Activated CD4-positive, alpha-beta T cell treated with anti-CD3 and anti-CD28 coated beads, Interleukin-2, amount 50 U/mL, for 24 hours (primary cell): ENCODE results near the gene DCDC1.

ENCODE experiments used
- DNase-seq, 2 donors: peaks; one replicate each; pipeline ENCODE4 v3.0.0-alpha.2; 2020; ENCODE audit warnings: low read depth in 1 of 2, low spot score in 1 of 2

The DCDC1 gene

GRCh38 chr11:30919389-30920152 lies 450.0 kb downstream of the DCDC1 start:
- DNase-seq = no peak

- no peak for DNase-seq
Measured at GRCh38 chr11:30917859-30918478, 451.6 kb downstream of the DCDC1 start.

GRCh38 chr11:30917266-30917665 lies 452.3 kb downstream of the DCDC1 start:
- DNase-seq = no peak

- DNase-seq = no peak
Measured at GRCh38 chr11:30916764-30917163, 452.8 kb downstream of the DCDC1 start.

GRCh38 chr11:30914143-30914762 lies 455.3 kb downstream of the DCDC1 start:
- no peak for DNase-seq

- DNase-seq = no peak
Measured at GRCh38 chr11:30911247-30911646, 458.3 kb downstream of the DCDC1 start.

GRCh38 chr11:30908857-30909256 lies 460.7 kb downstream of the DCDC1 start:
- no peak for DNase-seq

GRCh38 chr11:30908272-30908671 lies 461.3 kb downstream of the DCDC1 start:
- DNase-seq = no peak

GRCh38 chr11:30902929-30903328 lies 466.6 kb downstream of the DCDC1 start:
- DNase-seq = no peak

- no peak for DNase-seq
Measured at GRCh38 chr11:30895046-30895445, 474.5 kb downstream of the DCDC1 start.

GRCh38 chr11:30893318-30893717 lies 476.2 kb downstream of the DCDC1 start:
- no peak for DNase-seq

- DNase-seq = no peak
Measured at GRCh38 chr11:30889143-30889794, 480.3 kb downstream of the DCDC1 start.

- DNase-seq = no peak
Measured at GRCh38 chr11:30879322-30880005, 490.1 kb downstream of the DCDC1 start.

- no peak for DNase-seq
Measured at GRCh38 chr11:30878400-30878799, 491.1 kb downstream of the DCDC1 start.

- no peak for DNase-seq
Measured at GRCh38 chr11:30876663-30877396, 492.7 kb downstream of the DCDC1 start.

GRCh38 chr11:30876228-30876627 lies 493.3 kb downstream of the DCDC1 start:
- no peak for DNase-seq

- DNase-seq = no peak
Measured at GRCh38 chr11:30875806-30876205, 493.7 kb downstream of the DCDC1 start.

GRCh38 chr11:30873924-30874610 lies 495.5 kb downstream of the DCDC1 start:
- no peak for DNase-seq

GRCh38 chr11:30868626-30869081 lies 500.9 kb downstream of the DCDC1 start:
- no peak for DNase-seq

- no peak for DNase-seq
Measured at GRCh38 chr11:30863209-30863608, 506.3 kb downstream of the DCDC1 start.
